Measurements from ENCODE around the gene ENO3.

The ENO3 gene

GRCh38 chr17:4994081-4994595, 43.2 kb downstream of the ENO3 start:
- no peak for TF ChIP-seq CTCF (IDR thresholded peaks at IDR 0.05; ENCODE audit: low read depth, low read length, missing control alignments)
- H3K4me3 ChIP-seq (ENCODE audit: low read depth, low read length): no peak overlapping the region
- DNase-seq (ENCODE audit: low read depth): no peak

- no peak for TF ChIP-seq CTCF (IDR thresholded peaks at IDR 0.05; ENCODE audit: low read depth, low read length, missing control alignments)
- peak within 1 kb of the TSS; percentile 67 for H3K4me3 ChIP-seq (ENCODE audit: low read depth, low read length)
- no peak for DNase-seq (ENCODE audit: low read depth)
Observed at GRCh38 chr17:4997302-4998026, 46.5 kb downstream of the ENO3 start, which contains the start of the genes INCA1 and KIF1C. INCA1 (minus strand) TSS chr17:4997522; CDS start chr17:4994437, 3,085 bp downstream. KIF1C (plus strand) TSS chr17:4997950; CDS start chr17:5000247, 2,297 bp downstream.

- DNase-seq (ENCODE audit: low read depth): no peak
- peak overlapping the region; percentile 67 for H3K4me3 ChIP-seq (ENCODE audit: low read depth, low read length)
- no peak for TF ChIP-seq CTCF (IDR thresholded peaks at IDR 0.05; ENCODE audit: low read depth, low read length, missing control alignments)
Observed at GRCh38 chr17:4998027-4998731, 47.3 kb downstream of the ENO3 start.

- no peak for DNase-seq (ENCODE audit: low read depth)
- H3K4me3 ChIP-seq (ENCODE audit: low read depth, low read length): peak overlapping the region; percentile 67
- TF ChIP-seq CTCF (IDR thresholded peaks at IDR 0.05; ENCODE audit: low read depth, low read length, missing control alignments): no peak
Observed at GRCh38 chr17:4998732-4999429, 48.0 kb downstream of the ENO3 start.

- H3K4me3 ChIP-seq (ENCODE audit: low read depth, low read length): peak overlapping the region; percentile 67
- TF ChIP-seq CTCF (IDR thresholded peaks at IDR 0.05; ENCODE audit: low read depth, low read length, missing control alignments): no peak
- no peak for DNase-seq (ENCODE audit: low read depth)
Observed at GRCh38 chr17:4999430-5000093, 48.6 kb downstream of the ENO3 start.

- no peak overlapping the region for H3K4me3 ChIP-seq (ENCODE audit: low read depth, low read length)
- no peak for TF ChIP-seq CTCF (IDR thresholded peaks at IDR 0.05; ENCODE audit: low read depth, low read length, missing control alignments)
- no peak for DNase-seq (ENCODE audit: low read depth)
Observed at GRCh38 chr17:5000237-5000639, 49.3 kb downstream of the ENO3 start.

Measured in GM12864 (cell line).